GM18873 (cell line): ENCODE measurements around the gene TCF4.
A peak's percentile ranks its signal among the peaks of the same experiment; 100 is the strongest.

Experiments used
- ATAC-seq: cut with Tn5 transposase; IDR thresholded peaks from one replicate; pipeline ENCODE4 v1.9.1; 2021; ENCODE audit warnings: mild to moderate bottlenecking, moderate library complexity, moderate number of reproducible peaks; ENCODE audit not compliant: unreplicated experiment, low FRiP score

Gene TCF4

GRCh38 chr18:55336438-55337100 is 251.4 kb downstream of the TCF4 start:
- no peak for ATAC-seq

GRCh38 chr18:55334875-55335274 is 253.1 kb downstream of the TCF4 start:
- ATAC-seq: no peak

GRCh38 chr18:55331301-55331700 is 256.7 kb downstream of the TCF4 start:
- ATAC-seq: no peak

GRCh38 chr18:55328301-55328700 is 259.7 kb downstream of the TCF4 start:
- no peak for ATAC-seq

GRCh38 chr18:55327454-55327853 is 260.5 kb downstream of the TCF4 start:
- ATAC-seq: no peak

- ATAC-seq: no peak
Measured at GRCh38 chr18:55326134-55326533, 261.9 kb downstream of the TCF4 start.

GRCh38 chr18:55324166-55324565 is 263.8 kb downstream of the TCF4 start:
- ATAC-seq: no peak

GRCh38 chr18:55323051-55323994 is 264.7 kb downstream of the TCF4 start:
- ATAC-seq: no peak

- peak; percentile 70 for ATAC-seq
Measured at GRCh38 chr18:55322178-55322735, 265.7 kb downstream of the TCF4 start.

- peak; percentile 49 for ATAC-seq
Measured at GRCh38 chr18:55321265-55322177, 266.5 kb downstream of the TCF4 start.

- no peak for ATAC-seq
Measured at GRCh38 chr18:55320424-55321264, 267.3 kb downstream of the TCF4 start.

GRCh38 chr18:55319459-55320193 is 268.4 kb downstream of the TCF4 start:
- no peak for ATAC-seq

GRCh38 chr18:55318951-55319441 is 269.0 kb downstream of the TCF4 start:
- ATAC-seq: no peak

GRCh38 chr18:55317864-55318263 is 270.1 kb downstream of the TCF4 start:
- ATAC-seq: no peak

- ATAC-seq: no peak
Measured at GRCh38 chr18:55317324-55317723, 270.7 kb downstream of the TCF4 start.

GRCh38 chr18:55316486-55317184 is 271.4 kb downstream of the TCF4 start:
- ATAC-seq: no peak

GRCh38 chr18:55314615-55315237 is 273.3 kb downstream of the TCF4 start:
- no peak for ATAC-seq

- ATAC-seq: no peak
Measured at GRCh38 chr18:55314031-55314430, 274.0 kb downstream of the TCF4 start.
